HG03064 (cell line): ENCODE data around the gene FAIM.
"Not testable (repeated sequence)": the region's sequence is repeated elsewhere in the genome, so short reads cannot be mapped to it uniquely, and the experiment has no call there.

ENCODE experiments used
- ATAC-seq: cut with Tn5 transposase; IDR thresholded peaks from one replicate; pipeline ENCODE4 v1.9.1; 2021; ENCODE audit warnings: low read depth; ENCODE audit not compliant: unreplicated experiment

FAIM gene

DNA sequence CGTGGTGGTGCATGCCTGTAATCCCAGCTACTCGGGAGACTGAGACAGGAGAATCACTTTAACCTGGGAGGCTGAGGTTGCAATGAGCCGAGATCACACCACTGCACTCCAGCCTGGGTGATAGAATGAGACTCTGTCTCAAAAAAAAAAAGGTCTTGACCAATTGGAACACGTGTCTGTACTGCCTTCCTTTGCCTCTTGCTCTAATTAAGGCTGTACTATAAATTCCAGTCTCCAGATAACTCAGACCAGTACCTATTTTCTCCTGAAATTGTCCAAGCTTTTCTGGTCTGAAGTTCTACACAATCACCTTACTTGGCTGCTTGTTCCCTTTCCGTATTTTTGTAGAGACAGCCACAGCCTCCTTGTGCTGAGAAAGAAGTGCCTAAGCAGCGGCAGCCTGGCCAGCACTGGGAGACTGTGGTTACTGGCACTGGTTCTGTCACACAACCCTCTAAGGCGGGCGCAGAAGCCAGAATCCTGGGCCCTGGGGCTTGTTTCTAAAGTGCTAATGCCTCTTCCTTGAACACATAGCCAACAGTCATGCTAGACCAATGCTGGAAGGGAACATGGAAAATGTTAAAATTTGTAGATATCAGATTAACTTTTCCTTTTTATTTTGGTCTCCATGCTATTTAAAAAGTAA lies 8.3 kb upstream of the FAIM start:
- ATAC-seq = no peak

DNA sequence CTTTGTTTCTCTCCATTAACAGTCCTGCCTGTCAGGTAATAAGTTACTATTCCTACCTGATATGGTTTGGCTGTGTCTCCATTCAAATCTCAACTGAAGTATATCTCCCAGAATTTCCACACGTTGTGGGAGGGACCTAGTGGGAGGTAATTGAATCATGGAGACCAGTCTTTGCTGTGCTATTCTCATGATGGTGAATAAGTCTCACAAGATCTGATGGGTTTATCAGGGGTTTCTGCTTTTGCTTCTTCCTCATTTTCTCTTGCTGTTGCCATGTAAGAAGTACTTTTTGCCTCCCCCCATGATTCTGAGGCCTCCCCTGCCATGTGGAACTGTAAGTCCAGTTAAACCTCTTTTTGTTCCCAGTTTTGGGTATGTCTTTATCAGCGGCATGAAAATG lies 6.9 kb upstream of the FAIM start:
- ATAC-seq = not testable (repeated sequence)

DNA sequence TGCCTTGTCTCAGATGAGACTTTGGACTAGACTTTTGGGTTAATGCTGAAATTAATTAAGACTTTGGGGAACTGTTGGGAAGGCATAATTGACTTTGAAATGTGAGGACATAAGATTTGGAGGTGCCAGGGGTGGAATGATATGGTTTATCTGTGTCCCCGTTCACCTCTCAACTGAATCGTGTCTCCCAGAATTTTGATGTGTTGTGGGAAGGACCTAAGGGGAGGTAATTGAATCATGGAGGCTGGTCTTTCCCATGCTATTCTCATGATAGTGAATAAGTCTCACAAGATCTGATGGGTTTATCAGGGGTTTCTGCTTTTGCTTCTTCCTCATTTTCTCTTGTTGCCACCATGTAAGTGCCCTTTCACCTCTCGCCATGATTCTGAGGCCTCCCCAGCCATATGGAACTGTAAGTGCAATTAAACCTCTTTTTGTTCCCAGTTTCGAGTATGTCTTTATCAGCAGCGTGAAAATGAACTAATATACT lies 4.4 kb upstream of the FAIM start:
- not testable (repeated sequence) for ATAC-seq

DNA sequence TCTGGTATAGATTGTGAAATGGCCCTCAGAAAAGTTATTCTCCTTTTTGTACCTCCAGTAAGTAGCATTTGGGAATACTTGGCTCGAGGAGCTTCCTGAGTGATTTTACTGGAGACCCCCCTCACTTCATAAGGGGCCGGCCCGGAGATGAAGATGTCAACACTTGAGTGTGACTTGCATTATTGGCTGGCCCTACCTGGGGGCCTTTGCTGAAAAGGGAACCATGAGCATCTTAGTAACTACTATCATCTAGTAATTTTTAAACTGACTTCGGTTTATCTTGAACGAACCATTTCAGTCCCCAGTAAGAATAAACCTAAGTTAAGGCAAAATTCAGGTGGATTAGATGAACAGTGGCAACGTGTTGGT lies 1.3 kb downstream of the FAIM start:
- ATAC-seq = no peak

DNA sequence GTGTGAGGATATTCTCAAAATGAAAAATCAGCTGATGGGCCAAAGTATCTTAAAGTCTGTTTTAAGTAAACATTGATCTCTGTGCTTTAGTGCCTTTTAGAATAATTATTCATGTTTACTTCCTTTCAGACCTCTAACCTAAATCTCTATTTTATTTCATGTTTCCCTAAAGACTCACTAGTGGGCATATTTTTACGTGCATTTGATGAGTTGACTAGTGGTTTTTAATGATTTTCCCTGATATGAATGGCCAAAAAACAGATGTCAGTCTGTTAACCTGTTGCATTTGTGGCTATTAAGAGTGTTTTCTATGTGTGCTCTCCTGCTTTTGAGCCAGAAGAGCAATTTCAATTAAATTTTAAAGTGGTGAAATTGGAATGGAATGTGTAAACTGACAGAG lies 6.9 kb downstream of the FAIM start:
- ATAC-seq = no peak

DNA sequence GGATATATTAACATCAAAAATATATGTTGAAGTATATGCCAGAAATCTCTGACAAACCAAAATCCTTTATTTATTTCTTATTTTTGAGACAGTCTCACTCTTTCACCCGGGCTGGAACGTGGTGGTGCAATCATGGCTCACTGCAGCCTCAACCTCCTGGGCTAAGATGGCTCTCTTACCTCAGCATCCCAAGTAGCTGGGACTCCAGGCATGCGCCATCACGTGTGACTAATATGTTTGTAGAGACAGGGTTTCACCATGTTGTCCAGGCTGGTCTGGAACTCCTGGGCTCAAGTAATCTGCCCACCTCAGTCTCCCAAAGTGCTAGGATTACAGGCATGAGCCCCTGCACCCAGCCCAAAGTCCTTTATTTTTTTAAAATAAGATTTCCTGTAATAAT lies 11.9 kb downstream of the FAIM start:
- no peak for ATAC-seq

DNA sequence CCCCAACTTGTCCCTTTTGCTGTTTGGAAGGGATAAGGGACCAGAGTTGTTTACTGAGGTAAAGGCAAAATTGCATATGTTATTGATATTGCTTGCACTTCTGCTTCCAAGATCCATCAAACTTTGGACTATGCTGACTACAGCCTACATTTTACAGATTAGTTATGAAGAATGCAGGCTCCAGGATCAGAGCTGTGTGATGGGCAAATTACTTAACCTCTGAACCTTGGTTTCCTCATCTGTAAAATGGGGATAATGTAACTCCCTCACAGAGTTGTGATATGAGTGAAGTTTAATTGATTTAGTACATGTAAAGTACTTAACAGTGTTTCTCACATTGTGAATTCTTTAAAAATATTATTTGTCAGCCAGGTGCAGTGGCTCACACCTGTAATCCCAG lies 15.9 kb downstream of the FAIM start:
- no peak for ATAC-seq

DNA sequence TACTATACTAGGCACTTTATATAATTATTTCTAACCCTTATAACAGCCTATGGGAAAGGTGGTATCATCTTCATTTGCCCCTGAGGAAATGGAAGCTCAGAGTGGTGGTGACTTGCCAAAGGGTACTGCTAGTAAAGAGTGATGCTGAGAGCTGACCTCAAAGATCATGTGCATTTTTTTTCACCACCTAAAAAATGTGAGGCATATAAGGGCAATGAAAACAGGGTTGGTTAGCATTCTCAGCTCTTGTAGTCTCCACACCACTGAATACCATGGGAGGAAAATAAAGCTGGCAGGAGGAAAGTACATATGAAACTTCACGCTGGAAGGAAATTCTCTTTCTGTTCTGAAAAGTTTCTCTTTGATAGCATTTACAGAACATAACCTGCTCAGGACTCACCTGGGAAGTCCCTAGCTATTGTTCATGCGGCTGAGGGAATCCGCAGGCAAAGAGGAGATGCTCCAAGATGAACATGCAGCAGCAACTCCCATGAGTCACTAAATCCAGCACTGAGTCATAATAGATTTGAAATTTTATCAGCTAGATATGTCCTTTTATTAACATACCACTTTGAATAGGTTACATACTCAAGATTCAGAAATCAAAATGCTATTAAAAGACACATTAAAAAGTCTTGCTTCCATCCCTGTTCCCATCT lies 17.3 kb downstream of the FAIM start:
- ATAC-seq = no peak

DNA sequence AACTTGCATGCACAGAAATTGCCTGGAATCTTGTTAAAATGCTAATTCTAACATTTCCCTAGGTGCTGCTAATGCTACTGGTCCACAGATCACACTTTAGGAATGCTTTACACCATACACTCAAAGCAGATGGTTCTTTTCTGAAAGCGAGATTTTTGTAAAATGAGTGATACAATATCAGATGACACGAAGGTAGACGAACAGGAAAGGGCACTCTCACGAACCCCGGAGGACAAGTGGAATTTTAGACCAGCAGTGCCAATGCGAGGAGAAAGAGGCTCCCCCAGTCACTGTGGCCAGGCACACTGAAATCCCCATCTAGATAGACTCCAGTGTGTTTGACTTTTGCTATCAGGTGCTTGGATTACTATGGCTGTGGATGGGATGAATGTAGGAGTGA lies 21.0 kb downstream of the FAIM start:
- no peak for ATAC-seq

DNA sequence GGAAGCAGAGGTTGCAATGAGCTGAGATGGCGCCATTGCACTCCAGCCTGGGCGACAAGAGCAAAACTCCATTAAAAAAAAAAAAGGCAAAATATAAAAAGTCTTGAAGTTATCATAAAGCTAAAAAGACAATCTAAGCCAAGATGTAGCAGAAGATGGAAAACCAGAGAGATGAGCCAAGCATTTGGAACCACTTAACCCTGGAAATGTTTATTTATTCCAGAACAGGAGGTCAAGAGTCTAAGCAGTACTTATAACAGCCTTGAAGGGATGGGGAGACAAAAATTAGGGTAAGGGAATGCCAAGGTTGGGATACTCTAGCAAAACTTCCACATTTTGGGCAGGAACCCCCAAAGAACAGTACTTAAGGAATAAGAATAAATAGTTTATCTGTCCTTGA lies 30.1 kb downstream of the FAIM start:
- no peak for ATAC-seq

DNA sequence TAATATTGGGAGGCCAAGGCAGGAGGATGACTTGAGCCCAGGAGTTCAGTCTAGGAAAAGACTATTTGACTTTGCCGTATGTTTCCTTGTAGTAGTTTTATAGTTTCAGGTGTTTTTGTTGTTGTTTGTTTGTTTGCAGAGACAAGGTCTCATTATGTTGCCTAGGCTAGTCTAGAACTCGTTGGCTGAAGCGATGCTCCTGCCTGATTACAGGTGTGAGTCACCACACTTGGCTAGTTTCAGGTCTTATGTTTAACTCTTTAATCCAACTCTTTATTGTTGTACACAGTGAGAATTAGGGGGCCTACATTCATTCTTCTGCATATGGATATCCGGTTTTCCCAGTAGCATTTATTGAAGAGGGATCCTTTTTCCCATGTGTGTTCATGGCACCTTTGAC lies 32.0 kb downstream of the FAIM start:
- no peak for ATAC-seq

DNA sequence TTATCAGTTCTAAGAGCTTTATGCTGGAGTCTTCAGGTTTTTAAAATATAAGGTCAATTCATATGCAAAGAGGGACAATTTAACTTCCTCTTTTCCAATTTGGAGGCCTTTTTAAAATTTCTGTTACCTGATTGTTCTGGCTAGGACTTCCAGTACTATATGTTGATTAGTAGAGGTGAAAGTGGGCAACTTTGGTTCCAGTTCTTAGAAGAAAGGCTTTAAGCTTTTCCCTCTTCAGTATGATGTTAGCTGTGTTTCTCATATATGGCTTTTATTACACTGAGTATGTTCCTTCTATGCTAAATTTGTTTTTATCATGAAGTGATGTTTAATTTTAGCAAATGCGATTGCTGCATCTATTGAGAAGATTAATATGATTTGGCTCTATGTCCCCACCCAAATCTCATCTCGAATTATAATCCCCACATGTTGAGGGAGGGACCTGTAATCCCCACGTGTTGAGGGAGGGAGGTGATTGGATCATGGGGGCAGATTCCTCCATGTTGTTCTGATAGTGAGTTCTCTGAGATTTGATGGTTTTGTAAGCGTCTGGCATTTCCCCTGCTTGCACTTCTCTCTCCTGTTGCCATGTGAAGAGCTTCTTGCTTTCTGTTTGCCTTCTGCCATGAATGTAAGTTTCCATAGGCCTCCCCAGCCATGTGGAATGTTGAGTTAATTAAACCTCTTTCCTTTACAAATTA lies 33.8 kb downstream of the FAIM start:
- no peak for ATAC-seq

DNA sequence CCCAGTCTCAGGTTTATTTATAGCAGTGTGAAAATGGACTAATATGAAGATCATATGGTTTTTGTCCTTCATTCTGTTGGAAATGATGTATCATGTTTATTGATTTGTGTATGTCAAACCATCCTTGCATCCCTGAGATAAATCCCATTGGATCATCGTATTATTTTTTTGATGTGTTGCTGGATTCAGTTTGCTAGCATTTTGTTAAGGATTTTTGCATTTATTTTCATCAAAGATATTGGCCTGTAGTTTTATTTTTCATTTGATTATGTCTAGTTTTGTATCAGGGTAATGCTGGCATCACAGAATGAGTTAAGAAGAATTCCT lies 34.3 kb downstream of the FAIM start:
- no peak for ATAC-seq

DNA sequence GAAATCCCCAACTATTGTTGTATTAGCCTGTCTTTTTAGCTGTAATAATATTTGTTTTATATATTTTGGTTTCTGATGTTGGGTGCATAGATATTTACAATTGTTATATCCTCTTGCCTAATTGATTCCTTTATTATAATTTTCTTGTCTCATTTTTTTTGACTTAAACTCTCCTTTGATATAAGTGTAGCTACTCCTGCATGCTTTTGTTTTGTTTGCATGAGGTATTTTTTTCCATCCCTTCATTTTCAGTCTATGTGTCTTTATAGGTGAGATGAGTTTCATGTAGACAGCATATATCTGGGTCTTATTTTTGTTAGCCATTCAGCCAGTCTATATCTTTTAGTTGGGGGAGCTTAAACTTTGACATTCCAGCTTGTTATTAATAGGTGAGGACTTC lies 37.4 kb downstream of the FAIM start:
- no peak for ATAC-seq

DNA sequence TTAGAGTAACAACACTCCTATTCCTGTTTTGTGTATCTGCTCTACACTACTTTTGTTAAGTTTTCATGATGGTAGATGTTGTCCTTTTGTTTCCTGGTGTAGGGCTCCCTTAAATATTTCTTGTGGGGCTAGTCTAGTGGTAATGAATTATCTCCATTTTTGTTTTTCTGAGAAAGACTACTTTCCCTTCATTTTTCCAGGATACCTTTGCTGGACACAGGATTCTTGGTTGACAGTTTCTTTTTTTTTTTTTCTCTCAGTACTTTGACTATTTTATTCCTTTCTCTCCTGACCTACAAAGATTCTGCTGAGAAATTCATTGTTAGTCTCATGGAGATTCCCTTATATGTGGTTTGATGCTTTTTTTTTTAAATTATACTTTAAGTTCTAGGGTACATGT lies 37.9 kb downstream of the FAIM start:
- ATAC-seq = no peak

DNA sequence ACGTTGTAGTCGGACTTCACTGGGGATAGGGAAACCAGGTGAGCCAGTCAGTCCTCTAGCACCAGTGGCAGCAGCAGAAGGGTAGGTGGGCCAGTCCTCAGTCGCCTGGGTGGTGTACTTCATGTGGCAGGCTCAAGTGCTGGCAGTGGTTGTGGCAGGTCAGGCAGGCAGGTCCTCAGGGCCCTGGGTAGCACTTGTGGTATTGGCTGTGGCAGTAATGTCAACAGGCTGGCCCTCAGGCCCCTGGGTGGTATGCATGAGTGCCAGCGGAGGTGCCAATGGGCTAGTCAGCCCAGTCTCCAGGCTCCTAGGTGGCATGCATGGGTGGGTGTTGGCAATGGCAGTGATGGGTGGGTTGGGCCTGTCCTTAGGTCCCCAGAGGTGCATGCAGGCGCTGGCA lies 40.6 kb downstream of the FAIM start:
- ATAC-seq = no peak

DNA sequence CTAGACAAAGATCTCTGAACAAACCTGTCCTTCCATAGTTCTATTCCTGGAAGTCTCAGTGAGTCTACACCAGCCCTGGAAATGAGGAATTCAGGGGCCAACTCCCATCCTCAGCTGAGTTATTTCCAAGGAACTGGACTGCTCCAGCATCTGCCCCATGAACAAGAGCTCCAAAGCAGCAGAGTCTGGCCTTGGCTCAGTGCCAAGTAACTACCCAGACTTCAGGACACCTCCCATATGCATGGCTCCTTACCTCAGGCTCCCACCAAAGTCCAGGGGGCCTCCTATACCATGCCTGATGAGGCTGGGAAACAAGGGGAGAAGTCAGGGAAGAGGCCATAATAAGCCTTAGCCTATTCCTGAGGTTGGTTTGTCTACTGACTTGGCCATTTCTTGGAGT lies 45.0 kb downstream of the FAIM start:
- no peak for ATAC-seq

DNA sequence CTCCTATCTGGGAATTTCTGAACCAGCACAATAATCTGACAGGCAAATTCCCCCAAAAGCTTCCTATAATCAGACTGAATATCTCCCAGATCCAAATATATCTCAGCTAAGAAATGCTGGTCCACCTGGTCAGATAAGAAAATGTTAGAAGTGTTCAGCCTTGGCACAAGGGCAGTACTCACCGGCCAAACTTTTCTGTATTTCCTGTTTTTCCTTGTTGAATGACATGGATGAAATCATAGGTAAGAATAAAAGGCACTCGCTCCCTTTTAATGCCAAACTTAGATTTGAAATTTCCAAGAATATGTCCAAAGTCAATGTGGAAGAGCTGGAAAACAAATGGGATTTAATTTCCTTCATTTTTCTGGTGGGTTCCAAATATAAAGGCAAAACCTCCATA lies 48.9 kb downstream of the FAIM start:
- no peak for ATAC-seq

DNA sequence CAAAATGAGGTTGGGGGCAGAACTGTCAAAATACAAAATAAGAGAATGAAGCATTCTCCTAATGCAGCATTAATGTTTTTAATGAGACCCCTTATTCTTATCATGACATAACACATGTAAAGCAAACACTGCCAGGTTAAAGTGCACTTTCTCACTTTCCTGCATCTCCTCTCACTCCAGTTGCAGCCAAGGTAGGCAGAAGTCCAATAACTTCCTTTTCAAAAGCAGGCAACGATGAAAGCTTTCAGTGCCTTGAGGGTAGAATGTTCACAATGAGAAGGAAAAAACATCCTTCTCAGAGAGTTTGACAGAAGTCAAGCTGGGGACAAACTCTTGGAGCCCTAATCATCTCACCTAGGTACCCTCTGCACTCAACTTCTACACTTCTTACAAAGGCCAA lies 59.5 kb downstream of the FAIM start:
- ATAC-seq = no peak

DNA sequence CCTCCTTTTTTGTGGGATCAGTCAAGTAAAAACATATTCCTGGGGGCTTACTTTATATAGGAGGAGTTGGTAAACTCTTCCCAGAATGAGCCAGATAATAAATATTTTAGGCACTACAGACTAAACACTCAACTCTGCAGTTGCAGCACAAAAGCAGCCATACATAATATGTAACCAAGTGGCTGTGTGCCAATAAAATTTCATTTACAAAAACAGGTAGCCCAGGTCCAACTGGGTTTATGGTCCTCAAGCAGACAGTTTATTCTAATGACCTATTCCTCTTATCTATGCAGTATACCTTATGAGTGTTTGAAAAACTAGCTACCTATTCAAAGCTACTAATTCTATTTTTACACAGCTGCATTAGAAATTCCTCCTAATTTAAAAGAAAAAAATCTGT lies 61.8 kb downstream of the FAIM start:
- ATAC-seq = no peak

DNA sequence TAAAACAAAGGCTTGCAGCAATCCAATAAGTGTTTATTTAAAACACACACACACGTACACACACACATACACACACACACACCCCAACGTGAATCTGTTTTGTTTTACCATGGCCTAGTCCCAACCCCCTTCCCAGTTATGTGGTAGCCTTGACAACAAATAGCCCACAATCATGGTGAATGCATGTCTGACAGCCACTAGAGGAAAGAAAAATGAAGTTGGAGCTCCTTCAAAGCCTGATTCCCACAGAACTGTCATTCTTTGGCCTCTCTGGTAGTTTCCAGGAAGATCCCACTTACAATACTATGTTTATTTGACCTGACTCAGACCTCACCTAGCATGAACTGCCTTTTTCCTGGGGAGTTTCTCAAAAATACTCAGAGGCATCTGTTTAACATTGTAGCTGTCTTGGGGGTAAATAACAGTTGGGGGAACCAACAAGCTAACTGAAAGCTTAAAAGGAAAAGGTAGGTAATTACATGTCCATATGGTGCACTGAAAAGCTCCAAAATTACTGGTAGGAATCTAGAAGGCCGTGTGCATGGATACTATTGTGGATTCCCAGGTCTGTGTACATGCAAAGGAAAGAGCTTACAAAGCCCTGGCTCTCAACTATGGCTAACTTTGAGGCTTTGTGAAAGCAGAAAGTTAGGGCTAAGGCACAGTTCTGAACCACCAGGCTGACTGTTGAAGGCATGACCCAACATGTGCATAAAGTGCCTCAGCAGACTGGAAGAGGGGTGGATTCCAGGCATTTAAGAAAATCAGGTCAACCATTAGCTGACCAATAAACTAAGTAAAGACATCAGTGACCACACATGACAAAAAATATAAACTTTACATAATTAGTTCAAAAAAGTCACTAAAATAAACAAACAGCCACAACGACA lies 65.3 kb downstream of the FAIM start:
- ATAC-seq = no peak
